Osteocyte (in vitro differentiated cells): ENCODE results near the gene CDC42BPG. TPM values are rescaled to one million over a fixed set of nuclear protein-coding genes. Genes with fewer than 3 reads are reported as not detected.

Experiments used
- DNase-seq: peaks from one replicate; pipeline ENCODE4 v3.0.0; 2021; ENCODE audit warnings: mixed read lengths; ENCODE audit not compliant: unreplicated experiment; ENCODE audit errors: extremely low spot score
- H3K27ac Mint-ChIP-seq: one replicate; pipeline ENCODE4 v1.8.0; 2021; ENCODE audit warnings: mild to moderate bottlenecking, mixed read lengths; ENCODE audit not compliant: unreplicated experiment
- H3K27me3 Mint-ChIP-seq: one replicate; pipeline ENCODE4 v1.8.0; 2021; ENCODE audit warnings: mixed read lengths; ENCODE audit not compliant: unreplicated experiment
- H3K36me3 Mint-ChIP-seq: one replicate; pipeline ENCODE4 v1.8.0; 2021; ENCODE audit warnings: mixed read lengths; ENCODE audit not compliant: unreplicated experiment
- H3K4me1 Mint-ChIP-seq: one replicate; pipeline ENCODE4 v1.8.0; 2021; ENCODE audit warnings: mixed read lengths; ENCODE audit not compliant: unreplicated experiment
- H3K4me3 Mint-ChIP-seq: one replicate; pipeline ENCODE4 v1.8.0; 2021; ENCODE audit warnings: mild to moderate bottlenecking, moderate library complexity, mixed read lengths; ENCODE audit not compliant: unreplicated experiment
- H3K9me3 Mint-ChIP-seq: one replicate; pipeline ENCODE4 v1.8.0; 2021; ENCODE audit warnings: mixed read lengths; ENCODE audit not compliant: unreplicated experiment
- CTCF ChIP-seq: fragments of 200-600 bp; sonication (generic); IDR thresholded peaks from 2 replicates; pipeline ENCODE4 v1.5.0; 2021; ENCODE audit warnings: antibody characterized with exemption, mild to moderate bottlenecking, moderate library complexity
- total RNA-seq: library from RNA; stranded (reverse); gene quantifications from 2 replicates; pipeline ENCODE4 v1.2.1, GENCODE V29; 2021

CDC42BPG gene
- total RNA-seq, 1 donor from 2014 or later: 1.7 TPM

GRCh38 chr11:64831411-64831891, 13.0 kb downstream of the CDC42BPG start:
- Mint-ChIP-seq H3K36me3 (no peaks in the 10 kb centered on the region), H3K27ac (no peak overlapping the region), H3K9me3 (no peaks in the 10 kb centered on the region), H3K27me3 (no peaks in the 10 kb centered on the region), H3K4me3 (no peak overlapping the region), H3K4me1 (no peaks in the 10 kb centered on the region)
- no peak for DNase-seq
- no peak for TF ChIP-seq CTCF

- Mint-ChIP-seq H3K9me3 (no peaks in the 10 kb centered on the region), H3K4me1 (no peaks in the 10 kb centered on the region), H3K27ac (no peak overlapping the region), H3K36me3 (no peaks in the 10 kb centered on the region), H3K4me3 (no peak overlapping the region), H3K27me3 (no peaks in the 10 kb centered on the region)
- no peak for DNase-seq
- TF ChIP-seq CTCF: no peak
Measured at GRCh38 chr11:64829536-64830251, 14.8 kb downstream of the CDC42BPG start.

GRCh38 chr11:64827451-64827839, 17.0 kb downstream of the CDC42BPG start:
- H3K27me3 Mint-ChIP-seq: peaks cover 6% of the 10 kb centered on the region
- no peak for TF ChIP-seq CTCF
- no peaks in the 10 kb centered on the region for H3K9me3 Mint-ChIP-seq
- no peak for DNase-seq
- H3K4me1 Mint-ChIP-seq: no peaks in the 10 kb centered on the region
- no peak overlapping the region for H3K4me3 Mint-ChIP-seq
- H3K27ac Mint-ChIP-seq: no peak overlapping the region
- H3K36me3 Mint-ChIP-seq: no peaks in the 10 kb centered on the region

GRCh38 chr11:64826578-64827450, 17.6 kb downstream of the CDC42BPG start:
- DNase-seq: no peak
- H3K36me3 Mint-ChIP-seq: no peaks in the 10 kb centered on the region
- no peak overlapping the region for H3K4me3 Mint-ChIP-seq

More at GRCh38 chr11:64826578-64827450, 17.6 kb downstream of the CDC42BPG start:
- Mint-ChIP-seq H3K27me3 (peaks cover 6% of the 10 kb centered on the region), H3K9me3 (no peaks in the 10 kb centered on the region), H3K27ac (no peak overlapping the region), H3K4me1 (no peaks in the 10 kb centered on the region)
- TF ChIP-seq CTCF: no peak
